ENCODE measurements around the gene TPSAB1. TPM values are rescaled to one million over a fixed set of nuclear protein-coding genes. Genes with fewer than 3 reads are reported as not detected.
"Not testable (repeated sequence)": the region's sequence is repeated elsewhere in the genome, so short reads cannot be mapped to it uniquely, and the experiment has no call there.

The TPSAB1 gene
- total RNA-seq, 1 experiment from 2014 or later = 22.9 TPM

GRCh38 chr16:1271380-1271723 is 30.8 kb downstream of the TPSAB1 start:
- TF ChIP-seq, protein P1, sequence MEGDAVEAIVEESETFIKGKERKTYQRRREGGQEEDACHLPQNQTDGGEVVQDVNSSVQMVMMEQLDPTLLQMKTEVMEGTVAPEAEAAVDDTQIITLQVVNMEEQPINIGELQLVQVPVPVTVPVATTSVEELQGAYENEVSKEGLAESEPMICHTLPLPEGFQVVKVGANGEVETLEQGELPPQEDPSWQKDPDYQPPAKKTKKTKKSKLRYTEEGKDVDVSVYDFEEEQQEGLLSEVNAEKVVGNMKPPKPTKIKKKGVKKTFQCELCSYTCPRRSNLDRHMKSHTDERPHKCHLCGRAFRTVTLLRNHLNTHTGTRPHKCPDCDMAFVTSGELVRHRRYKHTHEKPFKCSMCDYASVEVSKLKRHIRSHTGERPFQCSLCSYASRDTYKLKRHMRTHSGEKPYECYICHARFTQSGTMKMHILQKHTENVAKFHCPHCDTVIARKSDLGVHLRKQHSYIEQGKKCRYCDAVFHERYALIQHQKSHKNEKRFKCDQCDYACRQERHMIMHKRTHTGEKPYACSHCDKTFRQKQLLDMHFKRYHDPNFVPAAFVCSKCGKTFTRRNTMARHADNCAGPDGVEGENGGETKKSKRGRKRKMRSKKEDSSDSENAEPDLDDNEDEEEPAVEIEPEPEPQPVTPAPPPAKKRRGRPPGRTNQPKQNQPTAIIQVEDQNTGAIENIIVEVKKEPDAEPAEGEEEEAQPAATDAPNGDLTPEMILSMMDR (conservative IDR thresholded peaks at IDR 0.05; ENCODE audit: low read depth, low read length) = no peak
- no peak for TF ChIP-seq EZH2 (IDR thresholded peaks at IDR 0.05; ENCODE audit: borderline replicate concordance, low read depth, low read length, poor library complexity, severe bottlenecking)
- BruUV-seq (replicated peaks) = no TSS peak
- Histone ChIP-seq H3K4me1 (ENCODE audit: insufficient read depth, low read length, poor library complexity, severe bottlenecking) (peaks cover 17% of the 10 kb centered on the region), H3K9me3 (ENCODE audit: low read depth, low read length, poor library complexity, severe bottlenecking) (no peaks in the 10 kb centered on the region), H3K27me3 (replicated peaks; ENCODE audit: insufficient read depth, low read depth, low read length, poor library complexity) (no peaks in the 10 kb centered on the region), H3K27ac (ENCODE audit: low read depth, low read length, poor library complexity, severe bottlenecking) (no peak overlapping the region), H3K4me3 (ENCODE audit: low read depth, low read length, poor library complexity, severe bottlenecking) (no peak overlapping the region), H3K36me3 (ENCODE audit: insufficient read depth, low read length, poor library complexity, severe bottlenecking) (no peaks in the 10 kb centered on the region)
- CTCF ChIA-PET = interaction anchor here (0.6 kb wide), 1 partner anchor 618 kb away, joined by 5 read pairs; no protein-coding TSS in a partner anchor
- intact Hi-C loops (cut with micrococcal nuclease; ENCODE audit: unreplicated experiment) = no loop called here
- POLR2A ChIA-PET (ENCODE audit: low non-redundant PET) = no interaction called here
- no peak for DNase-seq (ENCODE audit: low spot score)

DNA sequence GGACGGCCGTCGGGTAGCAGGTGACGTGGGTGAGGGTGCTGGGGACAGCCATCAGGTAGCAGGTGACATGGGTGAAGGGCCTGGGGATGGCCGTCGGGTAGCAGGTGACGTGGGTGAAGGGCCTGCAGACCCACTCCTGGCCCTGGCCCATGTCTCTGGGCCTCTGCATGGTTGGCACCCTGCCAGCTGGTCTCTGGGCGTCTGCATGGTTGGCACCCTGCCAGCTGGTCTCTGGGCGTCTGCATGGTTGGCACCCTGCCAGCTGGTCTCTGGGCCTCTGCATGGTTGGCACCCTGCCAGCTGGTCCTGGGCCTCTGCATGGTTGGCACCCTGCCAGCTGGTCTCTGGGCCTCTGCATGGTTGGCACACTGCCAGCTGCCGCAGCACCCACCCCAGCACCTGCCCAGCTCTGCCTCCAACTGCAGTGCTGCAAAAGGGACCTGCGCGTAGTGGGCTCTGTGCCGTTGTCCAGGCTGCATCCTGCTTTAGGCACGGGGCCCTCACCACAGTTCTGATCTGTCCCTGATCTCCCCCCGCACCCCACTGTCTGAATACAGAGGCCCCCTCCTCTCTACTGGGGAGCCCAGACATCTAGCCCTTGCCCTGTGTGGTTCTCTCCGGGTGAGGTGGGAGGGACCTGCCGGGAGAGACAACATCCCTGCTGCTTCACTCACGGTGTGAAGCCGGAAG is 31.4 kb downstream of the TPSAB1 start:
- POLR2A ChIA-PET (ENCODE audit: low non-redundant PET); BruUV-seq (replicated peaks): not testable (repeated sequence)

DNA sequence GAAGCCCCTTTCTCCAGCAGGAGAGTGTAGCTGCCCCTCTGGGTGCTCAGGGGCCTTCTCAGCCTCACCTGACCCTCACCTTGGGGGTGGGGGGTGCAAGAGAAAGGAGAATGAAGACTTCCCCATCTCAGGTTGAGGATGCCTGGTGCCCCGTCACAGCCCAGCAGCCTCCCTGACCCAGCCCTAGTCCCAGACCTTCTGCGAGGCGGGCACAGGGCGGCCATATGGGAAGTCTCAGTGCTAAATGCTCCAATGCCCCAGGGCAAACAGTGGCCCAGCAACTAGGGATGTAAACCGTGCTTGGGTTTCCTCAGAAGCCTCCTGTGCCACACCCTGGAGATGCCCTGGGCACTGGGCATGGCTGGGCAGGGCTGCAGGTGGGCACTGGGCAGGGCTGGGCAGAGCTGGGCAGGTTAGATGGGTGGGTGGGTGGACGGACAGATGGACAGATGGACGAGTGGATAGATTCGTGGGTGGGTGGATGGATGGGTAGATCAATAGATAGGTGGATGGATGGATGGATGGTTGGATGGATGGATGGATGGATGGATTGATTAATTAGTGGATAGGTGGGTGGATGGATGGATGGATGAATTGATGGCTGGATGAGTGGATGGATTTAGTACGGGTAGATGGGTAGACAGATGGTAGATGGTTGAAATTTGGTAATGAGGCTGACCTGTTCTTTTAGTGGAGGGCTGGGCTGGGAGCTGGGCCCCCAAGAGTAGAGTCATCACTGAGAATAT is 32.1 kb downstream of the TPSAB1 start:
- ChIA-PET POLR2A (ENCODE audit: low non-redundant PET) (no interaction called here), CTCF (no interaction called here)
- intact Hi-C loops (cut with micrococcal nuclease; ENCODE audit: unreplicated experiment) = no loop called here

More for the DNA sequence above, 31.4 kb downstream of the TPSAB1 start:
- H3K36me3 ChIP-seq (ENCODE audit: insufficient read depth, low read length, poor library complexity, severe bottlenecking); H3K27me3 ChIP-seq (replicated peaks; ENCODE audit: insufficient read depth, low read depth, low read length, poor library complexity); H3K9me3 ChIP-seq (ENCODE audit: low read depth, low read length, poor library complexity, severe bottlenecking); H3K27ac ChIP-seq (ENCODE audit: low read depth, low read length, poor library complexity, severe bottlenecking); intact Hi-C loops (cut with micrococcal nuclease; ENCODE audit: unreplicated experiment); H3K4me3 ChIP-seq (ENCODE audit: low read depth, low read length, poor library complexity, severe bottlenecking): not testable (repeated sequence)
- peaks cover 17% of the 10 kb centered on the region for H3K4me1 ChIP-seq (ENCODE audit: insufficient read depth, low read length, poor library complexity, severe bottlenecking)
- CTCF ChIA-PET = interaction anchor here (0.6 kb wide), 1 partner anchor 618 kb away, joined by 5 read pairs; no protein-coding TSS in a partner anchor
- DNase-seq (ENCODE audit: low spot score) = peak; percentile 61

More for the DNA sequence above, 32.1 kb downstream of the TPSAB1 start:
- Histone ChIP-seq H3K4me1 (ENCODE audit: insufficient read depth, low read length, poor library complexity, severe bottlenecking) (peaks cover 17% of the 10 kb centered on the region), H3K36me3 (ENCODE audit: insufficient read depth, low read length, poor library complexity, severe bottlenecking) (no peaks in the 10 kb centered on the region), H3K27ac (ENCODE audit: low read depth, low read length, poor library complexity, severe bottlenecking) (no peak overlapping the region), H3K9me3 (ENCODE audit: low read depth, low read length, poor library complexity, severe bottlenecking) (no peaks in the 10 kb centered on the region), H3K4me3 (ENCODE audit: low read depth, low read length, poor library complexity, severe bottlenecking) (no peak overlapping the region), H3K27me3 (replicated peaks; ENCODE audit: insufficient read depth, low read depth, low read length, poor library complexity) (no peaks in the 10 kb centered on the region)
- TF ChIP-seq EZH2 (IDR thresholded peaks at IDR 0.05; ENCODE audit: borderline replicate concordance, low read depth, low read length, poor library complexity, severe bottlenecking) = no peak
- TF ChIP-seq, protein P1 (conservative IDR thresholded peaks at IDR 0.05; ENCODE audit: low read depth, low read length) = no peak
- no TSS peak for BruUV-seq (replicated peaks)
- no peak for DNase-seq (ENCODE audit: low spot score)

Measured in A673 (cell line).